Measurements from ENCODE around the gene MYH16.
"Not testable (repeated sequence)": the region's sequence is repeated elsewhere in the genome, so short reads cannot be mapped to it uniquely, and the experiment has no call there.

The MYH16 gene

GRCh38 chr7:99355098-99355497 lies 82.5 kb downstream of the MYH16 start:
- no peak for DNase-seq (ENCODE audit: low read depth, low spot score)

DNA sequence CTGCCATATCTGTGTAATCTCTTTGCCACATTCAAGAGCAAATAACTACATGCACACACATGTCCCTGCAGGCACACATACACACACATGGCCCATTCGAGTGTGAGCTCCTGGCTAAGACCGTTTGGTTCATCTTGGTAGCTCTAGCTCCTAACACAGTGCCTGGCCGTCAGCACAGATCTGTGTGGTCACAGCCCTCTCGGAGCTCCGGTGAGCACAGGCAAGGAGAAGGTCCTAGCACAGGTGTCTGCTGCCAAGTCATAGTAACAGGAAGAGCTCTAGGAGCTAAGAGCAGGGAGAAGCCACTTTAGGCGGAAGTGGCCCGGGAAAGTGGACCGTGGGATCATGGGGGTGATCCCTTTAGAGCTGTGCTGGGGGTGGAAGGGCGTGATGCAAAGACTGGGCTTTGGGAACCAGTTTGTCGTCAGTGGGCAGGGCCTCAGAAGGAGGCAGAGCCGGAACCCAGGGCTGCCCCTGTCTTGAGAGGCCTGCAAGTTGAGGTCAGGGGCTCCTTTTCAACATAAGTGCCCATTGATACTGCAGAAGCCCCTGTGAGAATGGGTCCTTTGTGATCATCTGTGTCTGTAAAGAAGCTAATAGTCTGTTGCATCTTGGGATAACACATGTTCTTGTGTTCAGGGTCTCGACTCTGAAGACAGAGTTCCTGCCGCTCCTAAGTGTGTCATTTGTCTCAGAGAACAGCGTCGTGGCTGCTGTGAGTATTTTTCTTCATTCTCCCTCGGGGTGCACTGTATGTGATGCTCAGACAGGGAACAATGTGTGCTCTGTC lies 85.3 kb downstream of the MYH16 start:
- no peak for DNase-seq (ENCODE audit: low read depth, low spot score)

DNA sequence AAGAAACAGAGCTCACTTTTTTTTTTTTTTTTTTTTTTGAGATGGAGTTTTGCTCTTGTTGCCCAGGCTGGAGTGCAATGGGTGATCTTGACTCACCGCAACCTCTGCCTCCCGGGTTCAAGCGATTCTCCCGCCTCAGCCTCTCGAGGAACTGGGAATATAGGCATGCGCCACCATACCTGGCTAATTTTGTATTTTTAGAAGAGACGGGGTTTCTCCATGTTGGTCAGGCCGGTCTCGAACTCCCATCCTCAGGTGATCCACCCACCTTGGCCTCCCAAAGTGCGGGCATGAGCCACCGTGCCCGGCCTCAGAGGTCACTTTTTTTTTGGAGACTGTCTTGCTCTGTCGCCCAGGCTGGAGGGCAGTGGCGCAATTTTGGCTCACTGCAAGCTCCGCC lies 85.9 kb downstream of the MYH16 start:
- DNase-seq (ENCODE audit: low read depth, low spot score): not testable (repeated sequence)

GRCh38 chr7:99359465-99360154 lies 87.0 kb downstream of the MYH16 start:
- no peak for DNase-seq (ENCODE audit: low read depth, low spot score)
